HFF-Myc (cell line): Measurements from ENCODE around the gene MLN.

Experiments used
- DNase-seq: peaks from one replicate; pipeline ENCODE4 v3.0.0-alpha.2; 2011; ENCODE audit warnings: low read depth; ENCODE audit errors: extremely low read depth
- H3K4me3 ChIP-seq: replicated peaks from 2 replicates; pipeline ENCODE4 v1.5.1; 2011; ENCODE audit warnings: low read depth, mild to moderate bottlenecking, control low read depth, low read length
- TF ChIP-seq, protein P1 (sequence below): IDR thresholded peaks from 2 replicates; pipeline ENCODE4 v1.5.1; 2012; ENCODE audit warnings: mild to moderate bottlenecking, low read depth, low read length, control low read depth; ENCODE audit errors: missing control alignments

MLN gene

DNA sequence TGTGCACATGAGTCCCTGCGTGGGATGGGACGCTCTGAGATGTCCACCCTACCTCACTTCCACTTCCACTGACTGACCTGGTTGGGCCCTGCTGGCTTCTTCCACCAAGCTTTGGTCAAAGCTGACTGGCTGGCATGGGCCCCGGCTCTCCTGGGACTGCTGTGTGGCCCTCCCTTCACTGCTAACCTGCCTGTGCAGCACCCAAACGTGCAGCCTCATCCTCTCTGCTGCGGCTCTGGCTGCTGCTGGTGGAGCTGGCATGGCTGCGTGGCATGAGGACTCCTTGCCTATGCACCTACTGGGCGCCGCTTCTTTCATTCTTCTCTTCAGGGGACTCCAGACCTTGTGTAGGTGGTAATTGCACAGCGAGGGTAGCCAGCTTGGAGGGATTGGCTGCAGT is 38.4 kb downstream of the MLN start:
- TF ChIP-seq, protein P1, sequence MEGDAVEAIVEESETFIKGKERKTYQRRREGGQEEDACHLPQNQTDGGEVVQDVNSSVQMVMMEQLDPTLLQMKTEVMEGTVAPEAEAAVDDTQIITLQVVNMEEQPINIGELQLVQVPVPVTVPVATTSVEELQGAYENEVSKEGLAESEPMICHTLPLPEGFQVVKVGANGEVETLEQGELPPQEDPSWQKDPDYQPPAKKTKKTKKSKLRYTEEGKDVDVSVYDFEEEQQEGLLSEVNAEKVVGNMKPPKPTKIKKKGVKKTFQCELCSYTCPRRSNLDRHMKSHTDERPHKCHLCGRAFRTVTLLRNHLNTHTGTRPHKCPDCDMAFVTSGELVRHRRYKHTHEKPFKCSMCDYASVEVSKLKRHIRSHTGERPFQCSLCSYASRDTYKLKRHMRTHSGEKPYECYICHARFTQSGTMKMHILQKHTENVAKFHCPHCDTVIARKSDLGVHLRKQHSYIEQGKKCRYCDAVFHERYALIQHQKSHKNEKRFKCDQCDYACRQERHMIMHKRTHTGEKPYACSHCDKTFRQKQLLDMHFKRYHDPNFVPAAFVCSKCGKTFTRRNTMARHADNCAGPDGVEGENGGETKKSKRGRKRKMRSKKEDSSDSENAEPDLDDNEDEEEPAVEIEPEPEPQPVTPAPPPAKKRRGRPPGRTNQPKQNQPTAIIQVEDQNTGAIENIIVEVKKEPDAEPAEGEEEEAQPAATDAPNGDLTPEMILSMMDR: no peak
- H3K4me3 ChIP-seq: no peak overlapping the region
- no peak for DNase-seq

DNA sequence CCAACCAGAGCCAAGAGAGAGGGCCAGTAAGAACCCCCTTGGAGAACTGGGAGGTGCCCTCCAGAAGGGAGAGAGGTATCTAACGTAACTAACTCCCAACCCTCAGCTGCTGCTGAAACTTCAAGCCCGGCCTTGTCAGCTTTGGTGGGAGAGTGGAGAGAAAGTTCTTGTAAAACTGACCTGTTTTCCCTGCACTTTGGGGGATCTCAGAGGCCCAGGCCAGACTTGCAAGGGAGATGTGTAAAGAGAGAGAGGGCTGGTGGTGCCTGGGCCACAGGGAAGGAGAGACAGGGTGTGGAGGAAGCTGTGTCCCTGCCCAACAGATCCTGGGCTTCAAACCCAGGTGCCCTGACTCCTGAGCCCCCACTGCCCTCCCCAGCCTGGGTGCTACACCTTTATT is 39.8 kb downstream of the MLN start:
- no peak for DNase-seq
- H3K4me3 ChIP-seq: no peak overlapping the region
- TF ChIP-seq, protein P1: no peak

DNA sequence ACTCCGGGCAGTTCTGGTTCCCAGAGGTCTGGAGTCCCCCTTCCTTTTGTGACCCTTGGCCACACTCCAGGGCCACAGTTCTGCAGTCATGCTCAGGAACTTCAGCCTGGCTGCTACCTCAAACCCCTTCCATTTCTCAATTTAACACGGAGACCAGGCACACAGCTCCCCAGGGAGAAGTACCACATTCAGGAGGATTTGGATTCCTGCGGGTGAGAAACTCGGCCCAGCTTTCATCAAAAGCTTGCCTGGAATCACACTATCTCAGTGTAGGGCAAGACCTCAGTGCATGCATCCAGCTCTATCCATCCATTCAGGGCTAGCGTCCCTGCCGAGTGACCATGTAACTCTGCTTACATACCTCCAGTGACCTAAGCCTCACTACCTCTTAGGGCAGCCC is 40.3 kb downstream of the MLN start:
- no peak for DNase-seq
- TF ChIP-seq, protein P1: no peak
- H3K4me3 ChIP-seq: no peak overlapping the region

DNA sequence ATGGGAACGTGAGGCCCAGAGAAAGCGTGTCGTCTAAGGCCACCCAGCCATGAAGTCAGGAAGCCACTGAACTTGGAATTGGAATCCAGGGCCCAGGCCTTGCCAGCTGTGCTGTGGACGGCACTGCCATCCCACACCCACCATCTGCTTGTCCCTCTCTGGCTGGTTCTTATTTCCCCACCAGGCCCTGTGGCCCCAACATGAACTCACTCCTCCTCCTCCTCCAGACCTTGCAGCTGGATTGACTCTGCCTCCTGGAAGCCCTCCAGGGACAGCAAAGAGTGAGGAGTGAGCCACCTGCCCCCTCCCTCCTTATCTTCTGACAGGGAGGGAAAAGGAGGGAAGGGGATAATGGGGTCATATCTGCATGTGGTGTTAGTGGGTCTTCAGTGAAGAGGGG is 41.1 kb downstream of the MLN start:
- DNase-seq: no peak
- no peak overlapping the region for H3K4me3 ChIP-seq
- TF ChIP-seq, protein P1: no peak

DNA sequence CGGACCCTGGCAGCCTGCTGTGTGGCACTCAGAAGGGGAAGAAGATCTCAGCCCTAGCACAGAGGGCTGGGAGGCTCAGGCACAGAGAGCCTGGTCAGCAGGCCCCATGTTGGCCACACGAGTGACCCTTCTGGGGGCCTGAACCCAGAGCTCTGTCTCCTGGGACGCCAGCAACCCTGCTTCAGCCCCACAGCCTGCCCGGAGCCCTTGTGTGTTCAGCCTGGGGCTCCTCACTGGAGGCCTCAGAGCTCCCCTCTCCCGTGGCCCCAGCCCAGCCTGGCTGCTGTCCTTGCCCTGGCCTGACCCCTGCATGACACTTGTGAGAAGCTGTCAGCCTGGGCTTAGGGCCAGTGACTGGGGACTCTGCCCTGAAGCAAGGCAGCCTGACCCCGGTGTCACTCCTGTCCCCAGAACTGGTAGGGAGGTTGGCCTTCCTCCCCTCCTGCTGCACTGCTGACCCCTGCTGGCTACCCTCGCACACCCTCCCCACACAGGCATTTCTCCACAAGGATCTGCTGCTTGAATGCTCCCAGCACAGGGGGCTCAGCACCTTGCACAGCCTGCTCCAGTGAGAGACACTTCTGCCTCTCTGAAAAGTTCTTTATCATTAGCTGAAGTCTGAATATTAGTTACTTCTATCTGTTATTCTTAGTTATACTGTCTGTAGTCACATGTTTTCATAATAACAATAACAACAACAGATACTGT is 41.7 kb downstream of the MLN start:
- no peak for DNase-seq
- TF ChIP-seq, protein P1: peak; percentile 69
- no peak overlapping the region for H3K4me3 ChIP-seq

DNA sequence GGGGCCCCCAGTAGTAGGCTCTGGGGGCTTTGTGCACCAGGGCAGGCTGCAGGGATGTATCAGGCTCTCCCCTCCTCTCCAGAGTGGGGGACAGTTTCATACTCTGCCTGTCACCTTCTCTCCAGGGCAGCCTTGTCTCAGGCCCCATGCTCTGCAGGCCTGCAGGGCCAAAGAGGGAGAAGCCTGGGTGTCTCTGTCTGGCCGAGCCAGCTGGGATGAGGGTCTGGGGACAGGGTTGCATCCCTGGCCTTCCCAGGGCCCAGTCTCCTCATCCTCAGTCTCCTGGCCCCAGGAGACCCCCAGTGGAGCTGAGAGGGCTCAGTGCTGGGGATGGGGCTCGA is 42.3 kb downstream of the MLN start:
- H3K4me3 ChIP-seq: no peak overlapping the region
- TF ChIP-seq, protein P1: no peak
- no peak for DNase-seq

DNA sequence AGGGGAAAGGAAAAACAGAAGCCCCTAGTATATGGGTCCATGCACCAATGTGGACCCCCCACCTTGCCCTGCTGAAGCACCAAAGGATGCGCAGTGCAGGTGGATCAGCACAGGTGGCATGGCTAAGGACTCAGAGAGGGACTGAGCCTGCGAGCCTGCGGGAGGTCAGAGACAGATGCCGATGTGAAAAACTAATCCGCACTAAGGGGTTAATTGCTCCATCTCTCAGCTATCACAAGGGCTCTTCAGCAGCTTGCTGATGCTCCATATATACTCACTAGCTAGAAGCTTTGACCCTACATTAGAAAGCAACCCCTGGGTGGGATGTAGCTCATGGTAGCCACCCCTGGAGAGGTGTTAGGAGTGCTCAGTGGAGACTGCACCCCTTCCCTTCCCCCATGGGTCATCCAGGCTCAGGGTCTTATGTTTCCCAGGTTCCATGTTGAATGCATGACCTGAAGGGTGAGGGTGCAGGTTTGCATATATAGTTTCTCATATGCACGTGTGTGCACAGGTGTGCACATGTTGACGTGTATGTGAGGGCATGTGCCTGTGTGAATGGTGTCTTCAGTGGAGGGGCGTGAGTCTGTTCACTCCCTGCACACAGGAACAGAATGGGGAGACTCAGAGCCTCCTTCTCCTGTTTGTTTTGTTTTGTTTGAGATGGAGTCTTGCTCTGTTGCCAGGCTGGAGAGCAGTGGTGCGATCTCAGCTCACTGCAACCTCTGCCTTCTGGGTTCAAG is 43.7 kb downstream of the MLN start:
- DNase-seq: no peak
- TF ChIP-seq, protein P1: no peak
- no peak overlapping the region for H3K4me3 ChIP-seq
